Measurements from ENCODE around the gene NRIP1. TPM values are rescaled to one million over a fixed set of nuclear protein-coding genes. Genes with fewer than 3 reads are reported as not detected.

NRIP1 gene
- total RNA-seq, 1 donor from 2014 or later, result 72.1 TPM

DNA sequence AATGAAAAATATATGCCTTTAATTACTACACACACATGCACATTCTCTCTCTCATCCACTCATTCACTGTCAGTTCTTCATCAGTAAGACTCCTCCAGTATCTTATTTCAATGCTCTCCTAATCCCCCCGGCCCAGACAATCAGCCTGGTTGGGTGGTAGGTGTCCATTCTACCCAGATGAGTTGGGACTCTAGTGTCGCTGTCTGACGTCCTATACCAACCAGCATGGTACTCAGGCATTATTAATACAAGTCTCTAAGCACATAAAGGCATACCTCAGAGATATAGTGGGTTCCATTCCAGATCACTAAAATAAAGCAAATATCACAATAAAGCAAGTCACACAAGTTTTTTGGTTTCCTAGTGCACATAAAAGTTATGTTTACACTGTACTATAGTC lies 19.8 kb downstream of the NRIP1 start:
- no peak for TF ChIP-seq CTCF (IDR thresholded peaks at IDR 0.05; ENCODE audit: unreplicated experiment)
- peak overlapping the region; percentile 6 for H3K27ac Mint-ChIP-seq (ENCODE audit: unreplicated experiment)
- no peak overlapping the region for H3K4me3 Mint-ChIP-seq (ENCODE audit: unreplicated experiment)
- H3K9me3 Mint-ChIP-seq (ENCODE audit: unreplicated experiment), result no peaks in the 10 kb centered on the region
- peaks cover 5% of the 10 kb centered on the region for H3K4me1 Mint-ChIP-seq (ENCODE audit: unreplicated experiment)
- peaks cover 24% of the 10 kb centered on the region for H3K36me3 Mint-ChIP-seq (ENCODE audit: low read depth, unreplicated experiment)
- DNase-seq (ENCODE audit: low spot score), result no peak
- peaks cover 4% of the 10 kb centered on the region for H3K27me3 Mint-ChIP-seq (ENCODE audit: unreplicated experiment)

DNA sequence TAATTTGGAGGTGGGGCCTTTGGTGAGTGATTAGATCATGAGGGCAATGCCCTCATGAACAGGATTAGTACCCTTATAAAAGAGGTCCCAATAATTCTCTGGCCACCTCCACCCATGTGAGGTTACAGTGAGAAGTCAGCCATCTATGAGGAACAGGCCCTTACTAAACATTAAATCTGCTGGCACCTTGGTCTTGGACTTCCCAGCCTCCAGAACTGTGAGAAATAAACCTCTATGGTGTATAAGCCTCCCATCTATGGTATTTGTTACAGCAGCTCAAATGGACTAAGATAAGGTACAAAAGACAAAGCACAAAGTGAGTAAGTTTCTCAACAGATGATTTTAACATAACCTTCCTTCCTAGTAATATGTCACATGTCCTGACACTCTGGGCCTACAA lies 22.3 kb downstream of the NRIP1 start:
- H3K9me3 Mint-ChIP-seq (ENCODE audit: unreplicated experiment), result no peaks in the 10 kb centered on the region
- peak overlapping the region; percentile 10 for H3K4me3 Mint-ChIP-seq (ENCODE audit: unreplicated experiment)
- TF ChIP-seq CTCF (IDR thresholded peaks at IDR 0.05; ENCODE audit: unreplicated experiment), result no peak
- no peak for DNase-seq (ENCODE audit: low spot score)
- H3K36me3 Mint-ChIP-seq (ENCODE audit: low read depth, unreplicated experiment), result peaks cover 24% of the 10 kb centered on the region
- peaks cover 4% of the 10 kb centered on the region for H3K27me3 Mint-ChIP-seq (ENCODE audit: unreplicated experiment)
- peaks cover 5% of the 10 kb centered on the region for H3K4me1 Mint-ChIP-seq (ENCODE audit: unreplicated experiment)
- H3K27ac Mint-ChIP-seq (ENCODE audit: unreplicated experiment), result no peak overlapping the region

DNA sequence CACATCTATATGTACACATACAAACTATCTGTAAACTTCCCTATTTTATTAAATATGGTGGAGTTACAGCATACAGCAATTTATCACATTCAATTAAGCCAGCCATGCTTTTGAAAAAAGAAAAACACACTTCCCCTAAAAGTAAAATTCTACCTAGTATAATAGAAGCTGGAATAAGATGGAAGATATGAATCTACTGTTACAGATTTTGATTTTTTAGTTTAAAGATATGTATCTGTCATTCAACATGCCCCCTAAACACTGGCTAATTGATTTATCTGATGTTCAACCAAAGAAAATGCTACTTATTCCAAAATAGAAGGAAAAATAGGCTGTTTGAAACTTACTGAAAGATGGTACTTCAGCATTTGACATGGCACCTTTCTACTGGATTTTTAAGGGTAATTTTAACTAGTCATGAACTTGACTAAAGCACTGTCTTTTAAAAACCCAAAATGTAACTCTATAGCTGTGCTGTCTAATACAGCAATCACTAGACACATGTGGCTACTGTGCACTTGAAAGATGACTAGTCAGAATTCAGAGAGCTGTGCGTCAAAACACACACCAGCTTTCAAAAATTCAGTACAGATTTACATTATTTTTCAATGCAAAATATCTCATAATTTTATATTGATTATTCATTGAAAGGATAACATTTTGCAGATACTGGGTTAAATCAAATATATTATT lies 25.0 kb downstream of the NRIP1 start:
- Mint-ChIP-seq H3K27ac (ENCODE audit: unreplicated experiment) (no peak overlapping the region), H3K4me1 (ENCODE audit: unreplicated experiment) (no peaks in the 10 kb centered on the region)

DNA sequence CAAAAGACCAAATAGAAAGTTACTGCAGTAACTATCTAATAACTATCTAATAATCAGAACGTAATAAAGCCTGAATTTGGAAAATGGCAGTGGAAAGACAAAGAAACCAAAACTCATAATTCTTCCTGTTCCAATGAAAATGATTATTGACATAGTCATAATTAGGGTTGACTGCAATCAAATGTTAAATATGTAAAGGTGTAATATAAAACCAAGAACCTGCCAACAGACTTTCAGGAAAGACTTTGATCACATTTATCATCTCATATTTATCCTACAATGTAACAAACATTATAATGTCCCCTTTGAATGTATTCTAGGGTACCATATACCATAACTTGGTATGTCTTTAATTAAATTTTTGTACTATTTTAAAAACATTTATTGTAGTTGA lies 26.9 kb downstream of the NRIP1 start:
- H3K27me3 Mint-ChIP-seq (ENCODE audit: unreplicated experiment), result no peaks in the 10 kb centered on the region
- no peak overlapping the region for H3K27ac Mint-ChIP-seq (ENCODE audit: unreplicated experiment)
- H3K9me3 Mint-ChIP-seq (ENCODE audit: unreplicated experiment), result no peaks in the 10 kb centered on the region
- H3K4me3 Mint-ChIP-seq (ENCODE audit: unreplicated experiment), result no peak overlapping the region
- H3K4me1 Mint-ChIP-seq (ENCODE audit: unreplicated experiment), result no peaks in the 10 kb centered on the region
- no peak for TF ChIP-seq CTCF (IDR thresholded peaks at IDR 0.05; ENCODE audit: unreplicated experiment)
- H3K36me3 Mint-ChIP-seq (ENCODE audit: low read depth, unreplicated experiment), result peaks cover 8% of the 10 kb centered on the region
- no peak for DNase-seq (ENCODE audit: low spot score)

More for the DNA sequence above, 25.0 kb downstream of the NRIP1 start:
- no peak overlapping the region for H3K4me3 Mint-ChIP-seq (ENCODE audit: unreplicated experiment)
- no peak for DNase-seq (ENCODE audit: low spot score)
- no peaks in the 10 kb centered on the region for H3K27me3 Mint-ChIP-seq (ENCODE audit: unreplicated experiment)
- H3K36me3 Mint-ChIP-seq (ENCODE audit: low read depth, unreplicated experiment), result peaks cover 9% of the 10 kb centered on the region
- H3K9me3 Mint-ChIP-seq (ENCODE audit: unreplicated experiment), result no peaks in the 10 kb centered on the region
- no peak for TF ChIP-seq CTCF (IDR thresholded peaks at IDR 0.05; ENCODE audit: unreplicated experiment)

DNA sequence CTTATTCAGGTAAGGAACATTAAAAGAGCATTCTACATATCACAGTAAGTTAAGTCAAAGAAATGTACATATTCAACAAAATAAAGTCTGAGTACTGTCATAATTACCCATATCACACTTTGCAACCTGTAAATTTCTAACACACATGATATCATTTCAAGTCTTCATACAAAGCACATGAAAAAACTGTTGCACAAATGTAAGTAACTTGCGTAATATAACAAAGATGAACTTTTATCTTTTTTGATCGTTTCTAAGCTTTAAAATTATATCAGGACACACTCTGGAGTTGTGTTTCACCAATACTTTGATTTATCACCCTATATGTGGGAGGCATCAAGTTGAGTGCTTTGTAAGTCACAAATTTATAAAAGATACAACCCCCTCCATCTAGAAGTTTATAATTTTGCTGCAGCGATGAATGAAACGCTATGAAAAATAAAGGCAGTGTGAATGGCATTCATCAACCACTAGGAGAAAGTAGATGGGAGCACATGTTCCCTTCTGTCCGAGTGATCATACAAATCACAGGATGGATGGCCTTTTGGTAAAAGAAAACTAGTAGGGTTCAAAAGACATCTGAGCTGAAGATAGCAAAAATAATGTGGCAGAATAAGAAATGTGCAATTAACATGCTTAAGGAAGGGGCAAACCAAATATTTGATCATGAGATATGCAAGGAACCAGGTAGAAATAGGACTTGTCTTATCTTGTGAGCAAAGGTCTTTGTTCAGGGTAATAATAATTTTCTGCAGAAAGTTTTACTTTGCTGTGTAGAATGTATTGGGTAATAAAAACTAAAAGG lies 27.5 kb downstream of the NRIP1 start:
- Mint-ChIP-seq H3K4me1 (ENCODE audit: unreplicated experiment) (no peaks in the 10 kb centered on the region), H3K4me3 (ENCODE audit: unreplicated experiment) (no peak overlapping the region), H3K27me3 (ENCODE audit: unreplicated experiment) (no peaks in the 10 kb centered on the region), H3K36me3 (ENCODE audit: low read depth, unreplicated experiment) (peaks cover 4% of the 10 kb centered on the region), H3K9me3 (ENCODE audit: unreplicated experiment) (no peaks in the 10 kb centered on the region), H3K27ac (ENCODE audit: unreplicated experiment) (no peak overlapping the region)
- DNase-seq (ENCODE audit: low spot score), result no peak
- no peak for TF ChIP-seq CTCF (IDR thresholded peaks at IDR 0.05; ENCODE audit: unreplicated experiment)
